ENCODE results near the gene TPP1.
A peak's percentile ranks its signal among the peaks of the same experiment; 100 is the strongest.

The TPP1 gene

DNA sequence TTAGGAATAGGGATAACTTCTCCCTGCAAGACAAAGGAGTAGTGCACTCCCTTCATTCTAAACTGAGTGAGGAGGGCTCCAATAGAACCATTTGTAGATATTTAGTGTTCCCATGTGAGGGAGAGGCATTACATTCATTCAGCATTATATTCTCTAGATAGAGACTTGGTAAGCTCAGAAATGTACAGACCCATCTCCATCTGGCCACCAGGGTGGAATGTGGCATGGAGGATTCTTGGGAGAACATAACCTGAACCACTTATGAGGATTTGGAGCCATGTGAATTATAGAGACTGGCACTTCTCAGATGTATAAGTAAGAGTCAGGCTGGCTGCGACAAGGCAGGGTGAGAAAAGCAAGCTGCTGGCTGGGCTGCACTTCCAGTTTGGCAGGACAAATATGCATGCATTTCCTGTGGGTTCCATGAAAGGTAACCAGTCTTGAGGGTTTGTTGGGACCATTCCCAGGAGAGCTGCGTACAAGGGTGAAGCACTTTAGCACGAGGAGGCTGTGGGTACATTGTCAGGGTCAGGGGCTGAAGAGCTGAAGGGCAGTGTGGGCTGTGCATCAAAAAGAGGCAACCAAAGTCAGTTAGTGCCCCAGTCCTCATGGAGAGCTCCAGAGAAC lies 25.0 kb downstream of the TPP1 start:
- TF ChIP-seq CTCF (IDR thresholded peaks at IDR 0.05), result no peak
- Histone ChIP-seq H3K4me2 (ENCODE audit: low read length) (no peak overlapping the region), H3K9me3 (ENCODE audit: control insufficient read depth, low read length) (no peaks in the 10 kb centered on the region), H3K27ac (no peak overlapping the region), H3K79me2 (no peaks in the 10 kb centered on the region), H3K36me3 (ENCODE audit: control insufficient read depth, insufficient read depth, low read length) (no peaks in the 10 kb centered on the region), H3K4me3 (ENCODE audit: low read depth, low read length) (no peak overlapping the region), H3K4me1 (no peaks in the 10 kb centered on the region), H2AFZ (no peak overlapping the region), H3K9ac (no peak overlapping the region), H3K27me3 (ENCODE audit: control insufficient read depth, insufficient read depth, low read length) (no peaks in the 10 kb centered on the region)

DNA sequence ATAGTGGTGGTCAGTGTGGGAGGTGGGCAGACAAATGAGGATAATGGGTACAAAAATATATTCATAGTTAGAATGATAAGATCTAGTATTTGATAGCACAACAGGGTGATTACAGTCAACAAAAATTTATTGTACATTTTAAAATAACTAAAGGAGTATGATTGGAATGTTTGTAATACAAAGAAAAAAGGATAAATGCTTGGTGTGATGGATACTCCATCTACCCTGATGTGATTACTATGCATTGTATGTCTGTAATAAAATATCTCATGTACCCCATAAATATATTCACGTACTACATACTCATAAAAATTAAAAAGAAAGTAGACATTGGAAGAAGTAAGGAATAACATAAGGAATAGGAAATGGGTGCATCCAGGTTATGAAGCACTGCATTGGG lies 31.2 kb downstream of the TPP1 start:
- H3K4me2 ChIP-seq (ENCODE audit: low read length), result no peak overlapping the region
- H3K79me2 ChIP-seq, result no peaks in the 10 kb centered on the region
- no peak overlapping the region for H3K27ac ChIP-seq
- H3K27me3 ChIP-seq (ENCODE audit: control insufficient read depth, insufficient read depth, low read length), result no peaks in the 10 kb centered on the region
- H3K4me1 ChIP-seq, result peaks cover 18% of the 10 kb centered on the region
- no peak overlapping the region for H3K9ac ChIP-seq
- H3K9me3 ChIP-seq (ENCODE audit: control insufficient read depth, low read length), result no peaks in the 10 kb centered on the region
- no peak overlapping the region for H3K4me3 ChIP-seq (ENCODE audit: low read depth, low read length)
- TF ChIP-seq CTCF (IDR thresholded peaks at IDR 0.05), result no peak
- H3K36me3 ChIP-seq (ENCODE audit: control insufficient read depth, insufficient read depth, low read length), result no peaks in the 10 kb centered on the region
- H2AFZ ChIP-seq, result no peak overlapping the region

- Histone ChIP-seq H3K36me3 (ENCODE audit: control insufficient read depth, insufficient read depth, low read length) (no peaks in the 10 kb centered on the region), H3K27ac (peak overlapping the region; percentile 19), H3K4me1 (peaks cover 18% of the 10 kb centered on the region), H3K27me3 (ENCODE audit: control insufficient read depth, insufficient read depth, low read length) (no peaks in the 10 kb centered on the region), H3K9me3 (ENCODE audit: control insufficient read depth, low read length) (no peaks in the 10 kb centered on the region), H3K4me3 (ENCODE audit: low read depth, low read length) (no peak overlapping the region), H3K9ac (no peak overlapping the region), H3K79me2 (no peaks in the 10 kb centered on the region), H2AFZ (no peak overlapping the region), H3K4me2 (ENCODE audit: low read length) (no peak overlapping the region)
- TF ChIP-seq CTCF (IDR thresholded peaks at IDR 0.05), result no peak
Measured at GRCh38 chr11:6587360-6587953, 31.8 kb downstream of the TPP1 start.

- Histone ChIP-seq H3K9me3 (ENCODE audit: control insufficient read depth, low read length) (no peaks in the 10 kb centered on the region), H3K4me2 (ENCODE audit: low read length) (no peak overlapping the region), H3K4me3 (ENCODE audit: low read depth, low read length) (no peak overlapping the region), H3K4me1 (peaks cover 18% of the 10 kb centered on the region), H3K79me2 (no peaks in the 10 kb centered on the region), H3K36me3 (ENCODE audit: control insufficient read depth, insufficient read depth, low read length) (no peaks in the 10 kb centered on the region), H3K9ac (no peak overlapping the region), H3K27ac (peak overlapping the region; percentile 32), H2AFZ (peak overlapping the region; percentile 62), H3K27me3 (ENCODE audit: control insufficient read depth, insufficient read depth, low read length) (no peaks in the 10 kb centered on the region)
- TF ChIP-seq CTCF (IDR thresholded peaks at IDR 0.05), result no peak
Measured at GRCh38 chr11:6586434-6587359, 32.5 kb downstream of the TPP1 start.
